Mesenchymal stem cell (in vitro differentiated cells and primary cell): Measurements from ENCODE around the gene LYZL2. TPM values are rescaled to one million over a fixed set of nuclear protein-coding genes. Genes with fewer than 3 reads are reported as not detected.
"Not testable (repeated sequence)": the region's sequence is repeated elsewhere in the genome, so short reads cannot be mapped to it uniquely, and the experiment has no call there.

ENCODE experiments used
- DNase-seq: peaks from one replicate; pipeline ENCODE4 v3.0.0-alpha.2; 2013
- H2AFZ ChIP-seq: one replicate; pipeline ENCODE4 v1.6.1; 2013; ENCODE audit warnings: low read depth, mild to moderate bottlenecking, control low read depth, inconsistent platforms, low read length, moderate library complexity
- H2AK5ac ChIP-seq: 2 replicates; pipeline ENCODE4 v1.6.1; 2013; ENCODE audit warnings: low read length, moderate library complexity, mild to moderate bottlenecking, inconsistent platforms; ENCODE audit not compliant: severe bottlenecking
- H2BK120ac ChIP-seq: one replicate; pipeline ENCODE4 v1.6.1; 2013; ENCODE audit warnings: low read depth, mild to moderate bottlenecking, inconsistent platforms, low read length, moderate library complexity
- H2BK12ac ChIP-seq, 2 experiments: one replicate each; pipeline ENCODE4 v1.6.1; 2013; ENCODE audit warnings: inconsistent platforms in 2 of 2, low read length in 2 of 2, mild to moderate bottlenecking in 2 of 2, moderate library complexity in 2 of 2, control low read depth in 1 of 2
- H2BK15ac ChIP-seq: one replicate; pipeline ENCODE4 v1.6.1; 2013; ENCODE audit warnings: mild to moderate bottlenecking, low read depth, inconsistent platforms; ENCODE audit not compliant: poor library complexity, severe bottlenecking
- H2BK5ac ChIP-seq: 2 replicates; pipeline ENCODE4 v1.6.1; 2013; ENCODE audit warnings: low read depth, mild to moderate bottlenecking, low read length, control low read depth, inconsistent platforms; ENCODE audit not compliant: poor library complexity, severe bottlenecking
- H3K14ac ChIP-seq, 2 experiments: one replicate each; pipeline ENCODE4 v1.6.1; 2013; ENCODE audit warnings: inconsistent platforms in 2 of 2, low read length in 2 of 2, control low read depth in 1 of 2, mild to moderate bottlenecking in 1 of 2, moderate library complexity in 1 of 2
- H3K18ac ChIP-seq, 2 experiments: one replicate each; pipeline ENCODE4 v1.6.1; 2013; ENCODE audit warnings: inconsistent platforms in 2 of 2, low read length in 2 of 2, control low read depth in 1 of 2, low read depth in 1 of 2, mild to moderate bottlenecking in 1 of 2
- H3K23ac ChIP-seq, 2 experiments: one replicate each; pipeline ENCODE4 v1.6.1; 2013; ENCODE audit warnings: inconsistent platforms in 2 of 2, low read length in 2 of 2, mild to moderate bottlenecking in 2 of 2, moderate library complexity in 2 of 2, control low read depth in 1 of 2
- H3K27ac ChIP-seq: 2 replicates; pipeline ENCODE4 v1.5.1; 2013; ENCODE audit warnings: mild to moderate bottlenecking, moderate library complexity, low read length, control low read depth, inconsistent platforms; ENCODE audit not compliant: poor library complexity, severe bottlenecking
- H3K27me3 ChIP-seq, 2 experiments: 2 replicates each; pipeline versions ENCODE4 v1.6.1 to v1.7.0; 2013; ENCODE audit warnings: low read length in 2 of 2, mild to moderate bottlenecking in 2 of 2, moderate library complexity in 2 of 2, control low read depth in 1 of 2, inconsistent platforms in 1 of 2; ENCODE audit not compliant: control insufficient read depth in 1 of 2, insufficient read depth in 1 of 2
- H3K36me3 ChIP-seq, 2 experiments: 2 replicates each; pipeline versions ENCODE4 v1.6.1 to v1.7.0; 2013; ENCODE audit warnings: low read length in 2 of 2, control low read depth in 1 of 2, inconsistent platforms in 1 of 2, low read depth in 1 of 2, mild to moderate bottlenecking in 1 of 2; ENCODE audit not compliant: insufficient read depth in 2 of 2, control insufficient read depth in 1 of 2
- H3K4ac ChIP-seq, 2 experiments: one replicate each; pipeline ENCODE4 v1.6.1; 2013; ENCODE audit warnings: inconsistent platforms in 2 of 2, low read length in 2 of 2, mild to moderate bottlenecking in 2 of 2, moderate library complexity in 2 of 2, control low read depth in 1 of 2, low read depth in 1 of 2
- H3K4me1 ChIP-seq: 2 replicates; pipeline ENCODE4 v1.6.1; 2013; ENCODE audit warnings: low read depth, low read length, control low read depth; ENCODE audit not compliant: control insufficient read depth, insufficient read depth
- H3K4me2 ChIP-seq: 2 replicates; pipeline ENCODE4 v1.6.1; 2013; ENCODE audit warnings: low read length, mild to moderate bottlenecking, inconsistent platforms; ENCODE audit not compliant: poor library complexity, severe bottlenecking
- H3K4me3 ChIP-seq, 2 experiments: 2 replicates each; pipeline versions ENCODE4 v1.5.1 to v1.7.0; 2013; ENCODE audit warnings: low read length in 2 of 2, mild to moderate bottlenecking in 2 of 2, control low read depth in 1 of 2, low read depth in 1 of 2; ENCODE audit not compliant: insufficient read depth in 1 of 2
- H3K79me1 ChIP-seq: replicated peaks from 2 replicates; pipeline ENCODE4 v1.6.1; 2013; ENCODE audit warnings: mild to moderate bottlenecking, control low read depth, low read length, inconsistent platforms; ENCODE audit not compliant: poor library complexity, severe bottlenecking
- H3K9ac ChIP-seq: 2 replicates; pipeline ENCODE4 v1.7.0; 2013; ENCODE audit warnings: mild to moderate bottlenecking, low read length, moderate library complexity
- H3K9me3 ChIP-seq: 2 replicates; pipeline ENCODE4 v1.7.0; 2013; ENCODE audit warnings: mild to moderate bottlenecking, low read length; ENCODE audit not compliant: control insufficient read depth
- H4K8ac ChIP-seq: one replicate; pipeline ENCODE4 v1.6.1; 2013; ENCODE audit warnings: inconsistent platforms, mild to moderate bottlenecking, low read length, moderate library complexity
- H4K91ac ChIP-seq: one replicate; pipeline ENCODE4 v1.6.1; 2013; ENCODE audit warnings: mild to moderate bottlenecking, low read length, inconsistent platforms
- WGBS: methylation state at CpG from one replicate; pipeline ENCODE4 v1.1.7; 2013; ENCODE audit warnings: mixed read lengths; 5-methylcytosine and 5-hydroxymethylcytosine counted together
- polyA plus RNA-seq, 2 experiments: library from polyadenylated mRNA; stranded (reverse); fragments of 200-250 nt; gene quantifications; one replicate each; pipeline ENCODE4 v1.2.3, GENCODE V29; 2013

LYZL2 gene
- not detected for polyA plus RNA-seq (2013, experiment 1 of 2)
- polyA plus RNA-seq (2013, experiment 2 of 2), result not detected

DNA sequence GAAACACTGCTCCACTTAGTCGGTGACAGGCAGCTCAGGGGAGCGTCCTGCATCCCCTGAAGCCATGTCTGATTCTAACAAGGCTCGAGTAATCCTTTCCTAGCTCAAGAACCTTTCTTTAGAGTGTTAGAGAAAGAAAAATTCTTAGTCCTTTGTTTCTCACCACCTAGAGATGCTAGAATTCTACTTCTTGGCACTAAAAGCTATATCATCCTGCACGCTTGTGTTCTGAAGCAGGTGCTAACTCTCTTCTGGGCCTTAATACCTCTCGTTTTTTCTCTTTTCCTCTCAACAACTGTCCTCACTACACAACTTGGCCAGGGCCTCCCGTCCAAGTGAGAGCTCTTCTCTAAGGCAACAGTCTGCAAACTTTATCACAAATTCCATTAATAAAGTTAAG, at the start of gene LYZL2:
TSS of gene LYZL2 (minus strand) at position 101 of the 400 bp plus-strand sequence. CDS start 2,838 bp downstream, outside the sequence.
- H2BK120ac ChIP-seq, result no peak within 1 kb of the TSS
- H3K27ac ChIP-seq, result no peak within 1 kb of the TSS
- no peak within 1 kb of the TSS for H4K8ac ChIP-seq
- H2AFZ ChIP-seq, result no peak within 1 kb of the TSS
- no peak within 1 kb of the TSS for H4K91ac ChIP-seq
- no peak within 1 kb of the TSS for H2AK5ac ChIP-seq
- no peak within 1 kb of the TSS for H3K4ac ChIP-seq
- DNase-seq, result no peak
- H3K14ac ChIP-seq, result no peak within 1 kb of the TSS
- H2BK5ac ChIP-seq, result no peak within 1 kb of the TSS
- no peaks in the 10 kb centered on the region for H3K36me3 ChIP-seq
- no peak within 1 kb of the TSS for H3K4me2 ChIP-seq
- no peak within 1 kb of the TSS for H3K18ac ChIP-seq
- no peaks in the 10 kb centered on the region for H3K4me1 ChIP-seq
- H3K79me1 ChIP-seq, result no peaks in the 10 kb centered on the region
- H3K9ac ChIP-seq, result no peak within 1 kb of the TSS
- H2BK12ac ChIP-seq, result no peak within 1 kb of the TSS
- no peak within 1 kb of the TSS for H3K4me3 ChIP-seq
- 89% methylated on average over 6 of the region's 6 CpGs for WGBS
- no peak within 1 kb of the TSS for H3K23ac ChIP-seq
- H3K27me3 ChIP-seq, result peaks cover 0 to 5% of the 10 kb centered on the region in 2 experiments
- no peaks in the 10 kb centered on the region for H3K9me3 ChIP-seq
- no peak within 1 kb of the TSS for H2BK15ac ChIP-seq

DNA sequence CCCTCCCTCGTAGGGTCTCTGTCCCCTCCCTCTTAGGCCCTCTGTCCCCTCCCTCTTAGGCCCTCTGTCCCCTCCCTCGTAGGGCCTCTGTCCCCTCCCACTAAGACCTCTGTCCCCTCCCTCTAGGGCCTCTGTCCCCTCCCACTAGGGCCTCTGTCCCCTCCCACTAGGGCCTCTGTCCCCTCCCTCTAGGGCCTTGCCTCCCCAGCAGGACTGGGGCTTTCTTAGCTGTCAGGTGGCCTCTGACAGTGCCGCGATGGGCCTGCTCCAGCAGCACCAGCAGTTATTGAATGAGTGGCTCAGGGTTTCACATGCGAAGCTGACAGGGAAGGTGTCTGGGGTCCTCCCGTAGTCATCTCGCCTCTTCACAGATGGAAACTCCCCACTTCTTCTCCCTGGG, 48.1 kb upstream of the LYZL2 start:
- not testable (repeated sequence) for H3K9me3 ChIP-seq, H4K8ac ChIP-seq, H2BK120ac ChIP-seq, H2BK5ac ChIP-seq, H3K23ac ChIP-seq, H3K27me3 ChIP-seq, DNase-seq, H2BK15ac ChIP-seq, H3K4me2 ChIP-seq, H2AFZ ChIP-seq, H2BK12ac ChIP-seq, H3K18ac ChIP-seq, H3K14ac ChIP-seq, H3K4me3 ChIP-seq, H3K4ac ChIP-seq, H3K36me3 ChIP-seq, H2AK5ac ChIP-seq, H3K9ac ChIP-seq, H3K4me1 ChIP-seq, H3K79me1 ChIP-seq, H3K27ac ChIP-seq, H4K91ac ChIP-seq
- 100% methylated on average over 1 of the region's 7 CpGs for WGBS

DNA sequence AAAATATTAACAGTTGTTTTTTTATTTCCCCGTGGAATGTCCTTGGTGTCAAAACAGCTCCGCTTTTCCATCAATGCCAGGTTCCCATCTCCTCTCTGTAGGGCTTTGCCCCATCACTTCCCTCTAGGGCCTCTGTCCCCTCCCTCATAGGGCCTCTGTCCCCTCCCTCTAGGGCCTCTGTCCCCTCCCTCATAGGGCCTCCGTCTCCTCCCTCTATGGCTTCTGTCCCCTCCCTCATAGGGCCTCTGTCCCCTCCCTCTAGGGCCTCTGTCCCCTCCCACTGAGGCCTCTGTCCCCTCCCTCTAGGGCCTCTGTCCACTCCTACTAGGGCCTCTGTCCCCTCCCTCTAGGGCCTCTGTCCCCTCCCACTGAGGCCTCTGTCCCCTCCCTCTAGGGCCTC, 47.6 kb upstream of the LYZL2 start:
- H2BK5ac ChIP-seq, H3K4me3 ChIP-seq, H3K4me1 ChIP-seq, H3K9me3 ChIP-seq, H2BK120ac ChIP-seq, H2AK5ac ChIP-seq, H3K18ac ChIP-seq, DNase-seq, H4K91ac ChIP-seq, H3K36me3 ChIP-seq, H3K14ac ChIP-seq, H2BK12ac ChIP-seq, H3K23ac ChIP-seq, H3K27me3 ChIP-seq, H3K4ac ChIP-seq, H2BK15ac ChIP-seq, H3K79me1 ChIP-seq, H4K8ac ChIP-seq, H3K9ac ChIP-seq, H2AFZ ChIP-seq, H3K27ac ChIP-seq, H3K4me2 ChIP-seq: not testable (repeated sequence)
- 79% methylated on average over 3 of the region's 3 CpGs for WGBS

DNA sequence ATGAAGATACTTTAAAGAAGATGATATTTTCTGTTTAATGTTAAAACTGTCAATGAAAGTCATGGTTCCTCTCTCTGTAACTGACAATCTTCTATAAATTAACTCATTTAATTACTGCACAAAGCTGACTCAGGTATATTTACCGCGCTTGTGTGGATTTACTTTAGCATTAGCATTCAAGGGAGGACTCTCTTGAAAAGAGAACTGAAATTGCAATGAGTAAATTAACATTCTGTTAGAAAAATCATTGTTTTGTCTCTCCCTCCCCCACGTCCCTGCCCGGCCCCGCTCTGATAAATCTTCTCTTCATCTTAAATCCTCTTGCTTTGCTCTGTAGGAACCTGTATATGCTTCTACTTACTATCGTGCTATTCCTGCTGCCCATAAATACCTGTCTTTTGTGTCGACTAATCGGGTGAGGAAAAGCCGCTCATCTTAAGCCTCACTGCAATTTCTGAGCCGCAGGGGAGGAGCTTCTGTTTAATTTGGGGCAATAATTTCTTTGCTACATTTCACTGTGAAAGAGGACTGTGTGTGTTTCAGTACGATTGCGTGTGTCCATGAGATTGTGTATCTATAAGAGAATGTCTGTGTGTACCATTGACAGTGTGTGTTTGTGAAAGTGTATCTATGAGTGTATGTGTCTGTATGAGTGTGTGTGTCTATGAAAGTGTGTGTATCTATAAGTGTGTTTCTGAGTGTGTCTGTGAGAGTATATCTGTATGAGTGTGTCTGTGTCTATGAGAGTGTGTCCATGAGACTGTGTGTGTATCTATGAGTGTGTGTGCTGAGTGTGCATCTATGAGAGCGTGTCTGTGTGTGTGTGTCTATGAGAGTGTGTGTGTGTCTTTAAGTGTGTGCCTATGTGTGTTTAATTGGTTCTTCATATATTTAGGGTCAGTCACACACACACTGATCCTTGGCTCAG, 46.5 kb upstream of the LYZL2 start:
- Histone ChIP-seq H3K9ac (no peak overlapping the region), H3K14ac (peak overlapping the region in 1 of 2 experiments; percentile 55), H3K4me1 (no peaks in the 10 kb centered on the region), H3K23ac (no peak overlapping the region), H2BK120ac (no peak overlapping the region), H3K79me1 (no peaks in the 10 kb centered on the region), H3K27me3 (no peaks in the 10 kb centered on the region), H2AFZ (no peak overlapping the region), H3K18ac (no peak overlapping the region), H2BK12ac (no peak overlapping the region), H2AK5ac (no peak overlapping the region), H3K27ac (no peak overlapping the region), H3K9me3 (no peaks in the 10 kb centered on the region), H3K4me2 (no peak overlapping the region), H2BK5ac (no peak overlapping the region), H4K8ac (peak overlapping the region; percentile 28), H3K36me3 (no peaks in the 10 kb centered on the region), H3K4me3 (no peak overlapping the region), H2BK15ac (no peak overlapping the region), H3K4ac (no peak overlapping the region), H4K91ac (no peak overlapping the region)
- 90% methylated on average over 11 of the region's 13 CpGs for WGBS
- DNase-seq, result no peak
